A172 (cell line): ENCODE results near the gene RIPPLY3. TPM values are rescaled to one million over a fixed set of nuclear protein-coding genes. Genes with fewer than 3 reads are reported as not detected.
A peak's percentile ranks its signal among the peaks of the same experiment; 100 is the strongest.
"Not testable (repeated sequence)": the region's sequence is repeated elsewhere in the genome, so short reads cannot be mapped to it uniquely, and the experiment has no call there.

Experiments used
- DNase-seq: peaks from one replicate; pipeline ENCODE4 v3.0.0-alpha.2; 2015; ENCODE audit warnings: low spot score
- total RNA-seq: library from RNA; depleted of rRNA; stranded (reverse); fragments of >200 nt; shearing (Covaris generic); gene quantifications from 2 replicates; pipeline ENCODE4 v1.2.3, GENCODE V29; 2014

The RIPPLY3 gene
- total RNA-seq, 1 experiment from 2014 or later, result 0.43 TPM

DNA sequence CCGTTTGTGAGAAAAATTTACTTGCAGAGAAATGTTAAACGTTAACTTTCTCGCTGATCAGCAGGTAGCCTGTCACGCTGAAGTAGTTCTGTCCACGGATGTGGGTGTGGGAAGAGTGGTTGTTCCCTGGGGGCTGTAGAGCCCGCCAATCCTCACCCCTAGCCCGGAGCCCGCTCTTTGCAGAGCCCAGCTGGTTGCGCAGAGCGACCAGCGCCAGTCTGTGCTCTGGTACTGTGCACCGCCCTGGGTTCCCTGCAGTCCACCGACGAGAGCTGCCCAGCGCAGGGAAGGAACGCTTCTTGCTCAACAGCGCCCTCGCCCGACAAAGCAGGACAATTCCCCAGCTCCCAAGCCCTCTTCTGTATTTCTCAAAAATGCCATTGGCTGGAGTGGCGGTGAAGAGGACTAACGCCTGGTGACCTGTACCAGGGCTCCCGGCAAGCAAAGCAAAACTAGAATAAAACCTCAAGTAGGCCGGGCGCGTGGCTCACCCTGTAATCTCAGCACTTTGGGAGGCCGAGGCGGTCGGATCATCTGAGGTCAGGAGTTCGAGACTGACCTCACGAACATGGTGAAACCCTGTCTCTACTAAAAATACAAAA, 3.3 kb downstream of the RIPPLY3 start:
- DNase-seq, result peak; percentile 96

DNA sequence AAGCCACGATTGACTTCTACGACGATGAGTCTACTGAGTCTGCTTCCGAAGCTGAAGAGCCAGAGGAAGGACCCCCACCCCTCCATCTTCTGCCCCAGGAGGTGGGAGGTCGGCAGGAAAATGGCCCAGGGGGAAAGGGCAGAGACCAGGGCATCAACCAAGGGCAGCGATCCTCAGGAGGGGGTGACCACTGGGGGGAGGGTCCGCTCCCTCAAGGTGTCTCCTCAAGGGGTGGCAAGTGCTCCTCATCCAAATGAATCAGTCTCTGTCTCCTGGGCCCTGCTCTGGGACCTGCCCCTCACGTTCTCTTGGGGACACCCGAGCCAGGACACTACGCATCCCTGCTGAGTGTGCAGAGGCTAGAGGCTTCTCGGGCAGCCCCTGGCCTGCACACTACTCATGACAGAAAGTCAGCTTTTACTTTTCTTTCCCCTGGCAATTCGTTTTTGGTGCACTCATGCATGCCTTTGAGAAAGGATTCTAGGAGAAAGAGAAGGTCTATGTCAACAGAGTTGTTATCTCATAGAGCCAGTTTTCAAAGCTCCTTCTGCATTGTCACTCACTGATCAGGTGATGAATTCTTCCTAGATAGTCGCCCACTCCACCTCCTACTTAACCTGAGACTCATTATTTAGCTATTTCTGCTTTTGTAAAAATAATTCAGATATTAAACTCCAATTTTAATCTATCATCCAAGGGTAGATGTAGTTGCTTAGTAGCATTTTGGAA, 11.6 kb downstream of the RIPPLY3 start:
- no peak for DNase-seq

DNA sequence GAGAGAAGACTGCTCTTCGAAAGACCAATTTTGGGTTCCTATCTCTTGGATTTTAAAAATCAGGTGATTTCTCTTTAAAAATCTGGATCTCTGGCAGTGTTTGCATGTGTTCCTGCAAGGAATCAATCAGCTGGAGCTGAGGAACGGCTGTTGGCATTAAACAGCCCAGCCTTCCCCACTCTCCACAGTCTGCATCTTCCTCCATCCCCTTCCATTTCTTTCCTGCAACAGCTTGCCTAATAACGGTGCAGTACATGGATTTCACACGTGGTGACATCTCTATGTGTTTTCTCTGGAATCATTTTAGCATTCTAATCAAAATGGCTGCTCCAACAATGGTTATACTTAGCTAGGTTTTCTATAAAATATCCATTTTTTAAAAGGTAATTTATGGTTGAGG, 20.0 kb downstream of the RIPPLY3 start:
- DNase-seq, result no peak

DNA sequence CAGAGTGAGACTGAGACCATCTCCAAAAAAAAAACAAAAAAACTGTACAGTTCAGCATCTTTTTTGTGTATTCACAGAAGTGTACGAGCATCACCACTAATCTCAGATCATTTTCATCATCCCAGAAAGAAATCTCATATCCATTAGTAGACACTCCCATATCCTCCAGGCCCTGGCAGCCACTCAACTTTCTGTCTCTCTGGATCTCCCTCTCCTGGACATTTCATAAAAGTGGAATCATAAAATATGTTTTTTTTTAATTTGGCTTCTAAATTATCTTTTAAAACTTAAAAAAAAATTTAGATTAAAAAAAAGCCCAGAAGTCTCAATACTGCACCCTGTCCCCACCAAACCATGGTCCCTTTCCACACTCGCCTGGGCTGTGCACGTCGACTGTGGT, 22.1 kb downstream of the RIPPLY3 start:
- DNase-seq, result peak; percentile 14

DNA sequence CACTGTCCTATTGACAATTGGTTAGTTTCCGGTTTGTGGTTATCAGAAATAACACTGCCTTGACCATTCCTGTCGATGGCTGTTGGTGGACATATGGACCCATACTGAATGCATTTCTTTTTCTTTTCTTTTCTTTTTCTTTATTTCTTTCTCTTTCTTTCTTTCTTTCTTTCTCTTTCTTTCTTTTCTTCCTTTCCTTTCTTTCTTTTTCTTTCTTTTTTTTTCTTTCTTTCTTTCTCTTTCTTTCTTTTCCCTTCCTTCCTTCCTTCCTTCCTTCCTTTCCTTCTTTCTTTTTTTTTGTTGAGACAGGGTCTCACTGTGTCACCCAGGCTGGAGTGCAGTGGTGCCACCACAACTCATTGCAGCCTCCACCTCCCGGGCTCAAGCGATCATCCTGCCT, 24.4 kb downstream of the RIPPLY3 start:
- DNase-seq, result no peak

DNA sequence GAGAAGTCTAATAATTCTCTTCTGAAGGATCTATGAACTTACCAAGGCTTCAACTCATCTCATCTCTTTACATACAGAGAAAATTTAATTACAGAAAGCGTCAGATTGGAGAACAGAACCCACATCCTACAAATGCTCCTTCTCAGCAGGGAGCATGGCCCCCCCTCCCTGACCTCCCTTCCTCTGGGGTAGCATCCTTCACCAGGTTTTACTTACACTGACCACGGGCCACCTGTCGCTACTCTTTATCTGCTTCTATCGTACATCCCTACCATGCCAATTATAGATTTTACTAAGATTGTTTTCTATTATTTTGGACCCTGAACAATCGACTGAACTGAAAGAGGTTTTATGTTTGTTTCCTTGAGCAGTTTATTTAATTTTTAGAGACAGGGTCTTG, 25.8 kb downstream of the RIPPLY3 start:
- DNase-seq, result no peak

DNA sequence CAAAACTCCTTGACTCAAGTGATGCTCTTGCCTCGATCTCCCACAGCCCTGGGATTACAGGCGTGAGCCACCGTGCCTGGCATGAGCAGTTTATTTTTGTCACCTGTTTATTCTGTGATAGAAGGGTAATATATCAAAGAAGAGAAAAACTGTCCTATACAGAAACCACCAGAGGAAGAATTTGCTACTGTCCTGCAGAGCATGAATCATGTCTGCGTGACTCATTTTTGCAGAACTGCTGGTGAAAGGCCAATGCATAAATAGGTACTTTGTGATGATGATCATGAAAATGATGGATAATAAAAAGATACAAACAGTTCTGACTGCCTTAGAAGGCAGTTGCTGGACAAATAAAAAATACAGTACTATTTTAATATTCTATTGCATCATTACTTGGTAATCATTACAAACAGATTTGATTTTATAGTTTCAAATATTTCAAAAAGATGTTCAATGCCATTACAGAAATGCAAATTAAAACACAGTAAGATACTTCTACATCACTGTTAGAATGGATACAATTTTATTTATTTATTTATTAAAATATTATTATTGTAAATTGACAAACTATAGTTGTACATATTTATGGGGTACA, 26.5 kb downstream of the RIPPLY3 start:
- peak; percentile 79 for DNase-seq

DNA sequence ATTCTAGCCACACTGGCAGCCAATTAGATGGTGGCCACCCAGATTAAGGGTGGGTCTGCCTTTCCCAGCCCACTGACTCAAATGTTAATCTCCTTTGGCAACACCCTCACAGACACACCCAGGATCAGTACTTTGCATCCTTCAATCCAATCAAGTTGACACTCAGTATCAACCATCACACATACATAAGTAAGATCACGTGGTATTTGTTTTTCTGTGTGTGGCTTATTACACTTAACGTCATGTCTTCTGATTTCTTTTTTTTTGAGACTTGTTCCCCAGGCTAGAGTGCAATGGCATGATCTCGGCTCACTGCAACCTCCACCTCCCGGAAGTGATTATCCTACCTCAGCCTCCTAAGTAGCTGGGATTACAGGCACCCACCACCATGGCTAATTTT, 27.9 kb downstream of the RIPPLY3 start:
- not testable (repeated sequence) for DNase-seq

DNA sequence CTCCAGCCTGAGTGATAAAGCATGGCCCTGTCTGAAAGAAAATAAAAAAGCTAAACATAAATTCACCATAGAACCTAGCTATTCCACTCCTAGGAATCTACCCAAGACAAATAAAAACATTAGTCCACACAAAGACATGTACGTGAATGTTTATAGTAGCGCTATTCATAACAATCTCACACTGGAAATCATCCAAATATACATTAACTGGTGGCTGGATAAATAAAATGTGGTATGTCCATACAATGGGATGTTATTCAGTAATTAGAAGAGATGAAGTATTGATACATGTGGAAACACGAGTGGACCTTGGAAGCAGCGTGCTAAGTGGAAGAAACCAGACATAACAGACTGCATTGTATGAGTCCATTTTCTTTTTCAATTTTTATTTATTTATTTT, 29.7 kb downstream of the RIPPLY3 start:
- no peak for DNase-seq

DNA sequence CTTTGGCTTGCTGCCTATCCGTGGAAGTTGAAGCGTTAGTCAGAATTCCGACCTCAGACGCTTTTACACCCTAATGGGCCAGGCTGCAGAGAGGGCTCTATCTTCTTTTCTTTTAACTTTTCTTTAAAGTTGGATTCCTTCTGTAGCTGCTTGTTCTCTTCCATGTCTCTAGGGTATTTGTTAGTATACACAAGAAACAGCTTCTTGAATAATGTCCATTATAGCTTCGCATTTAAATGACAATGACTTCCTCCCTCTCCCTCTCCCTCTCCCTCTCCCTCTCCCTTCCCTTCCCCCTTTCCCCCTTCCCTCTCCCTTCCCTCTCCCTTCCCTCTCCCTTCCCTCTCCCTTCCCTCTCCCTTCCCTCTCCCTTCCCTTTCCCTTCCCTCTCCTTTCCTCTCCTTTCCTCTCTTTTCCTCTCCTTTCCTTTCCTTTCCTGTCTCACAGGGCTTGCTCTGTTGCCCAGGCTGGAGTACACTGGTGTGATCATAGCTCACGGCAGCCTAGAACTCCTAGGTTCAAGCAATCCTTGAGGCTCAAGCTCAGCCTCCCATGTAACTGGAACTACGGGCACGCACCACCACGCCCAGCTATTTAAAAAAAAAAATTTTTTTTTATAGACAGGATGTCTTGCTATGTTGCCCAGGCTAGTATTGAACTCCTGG, 33.0 kb downstream of the RIPPLY3 start:
- DNase-seq, result no peak

DNA sequence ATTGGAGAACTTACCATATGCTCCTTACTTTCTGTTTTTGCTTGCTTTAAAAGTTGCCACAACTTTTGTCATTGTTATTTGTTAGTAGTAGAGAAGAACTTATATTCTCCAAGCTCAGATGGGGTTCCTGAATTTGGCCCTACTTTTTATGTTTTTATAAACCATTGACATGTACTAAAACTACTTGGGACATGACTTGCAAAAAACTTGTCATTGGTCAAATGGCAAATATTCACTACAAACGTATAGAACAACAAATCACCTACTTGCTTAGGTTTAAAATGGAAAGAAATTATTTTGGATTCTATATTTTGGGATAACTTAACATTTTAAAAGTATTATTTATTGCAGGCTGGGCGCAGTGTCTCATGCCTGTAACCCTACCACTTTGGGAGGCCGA, 33.7 kb downstream of the RIPPLY3 start:
- DNase-seq, result no peak

DNA sequence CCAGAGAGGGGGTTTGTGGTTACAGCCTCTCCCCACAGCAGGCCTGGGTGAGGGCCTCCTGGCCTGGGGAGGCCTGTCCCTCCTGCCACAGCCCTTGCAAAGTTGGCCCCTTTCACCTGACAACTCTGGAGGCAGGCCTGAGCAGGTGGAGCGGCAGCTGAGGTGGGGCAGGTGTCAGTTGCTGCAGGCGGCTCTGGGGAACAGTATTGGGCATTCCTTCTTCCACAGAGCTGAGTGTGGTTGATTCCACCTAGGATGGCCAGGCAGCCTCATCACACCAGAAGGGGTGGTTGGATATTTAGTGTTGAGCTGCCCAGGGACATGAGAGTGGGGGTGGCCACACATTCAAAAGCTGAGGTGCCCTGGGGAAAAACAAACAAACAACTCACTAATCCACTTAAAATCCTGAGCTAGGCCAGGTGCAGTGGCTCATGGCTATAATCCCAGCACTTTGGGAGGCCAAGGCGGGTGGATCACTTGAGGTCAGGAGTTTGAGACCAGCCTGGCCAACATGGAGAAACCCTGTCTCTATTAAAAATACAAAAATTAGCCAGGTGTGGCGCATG, 35.3 kb downstream of the RIPPLY3 start:
- no peak for DNase-seq

DNA sequence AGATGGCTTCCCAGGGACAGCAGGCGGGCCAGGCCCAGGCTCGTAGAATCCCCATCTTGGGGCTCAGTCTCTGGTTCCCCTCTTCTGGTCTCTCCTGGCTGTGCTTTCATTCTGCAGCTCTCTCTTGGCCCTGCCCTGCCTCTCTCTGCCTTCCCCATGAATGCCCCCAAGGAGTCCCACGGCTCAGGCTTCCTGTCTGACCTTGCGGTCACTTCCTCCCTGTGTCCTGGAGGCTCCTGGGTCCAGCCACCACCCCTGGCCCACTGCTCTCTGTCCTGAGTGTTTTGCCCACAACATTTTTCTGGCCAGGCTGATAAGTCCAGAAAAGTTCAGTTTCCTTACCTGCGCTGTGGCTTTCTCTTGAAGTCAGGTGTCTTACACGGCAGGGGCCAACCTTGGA, 37.3 kb downstream of the RIPPLY3 start:
- no peak for DNase-seq

DNA sequence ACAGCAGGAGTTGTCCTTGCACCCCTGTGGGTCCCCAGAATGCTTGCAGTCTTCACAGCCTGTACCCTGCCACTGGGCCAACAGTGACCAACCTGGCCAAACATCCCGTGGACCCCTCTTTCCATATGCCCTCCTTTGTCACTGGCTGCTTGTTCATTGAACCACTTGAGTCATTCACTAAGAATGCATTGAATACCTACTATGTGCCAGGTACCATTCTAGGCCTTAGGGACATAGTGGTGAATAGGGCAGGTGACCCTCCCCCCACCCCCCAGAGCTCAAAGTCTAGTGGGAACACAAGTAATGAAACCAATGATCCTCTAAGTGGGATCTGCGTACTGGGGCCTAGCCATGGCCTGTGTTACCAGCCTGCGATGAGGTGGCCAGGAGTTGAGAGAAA, 38.1 kb downstream of the RIPPLY3 start:
- DNase-seq, result no peak

DNA sequence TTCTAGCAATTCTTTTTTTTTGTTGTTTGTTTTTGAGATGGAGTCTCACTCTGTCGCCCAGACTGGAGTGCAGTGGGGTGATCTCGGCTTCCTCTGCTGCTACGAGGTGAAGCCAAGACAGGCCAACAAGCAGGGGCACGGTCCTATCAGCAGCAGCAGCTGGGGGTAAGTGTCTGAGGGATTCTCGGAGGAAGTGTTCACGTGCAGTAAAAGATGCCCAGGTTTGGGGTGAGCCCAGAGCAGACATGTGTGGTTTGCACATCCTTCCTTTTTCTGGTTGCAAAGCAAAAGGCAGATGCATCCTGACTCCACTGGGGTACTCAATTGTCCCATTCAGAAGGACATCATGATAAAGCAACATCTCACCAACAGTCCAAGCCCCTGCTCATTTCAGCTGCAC, 38.6 kb downstream of the RIPPLY3 start:
- DNase-seq, result no peak

DNA sequence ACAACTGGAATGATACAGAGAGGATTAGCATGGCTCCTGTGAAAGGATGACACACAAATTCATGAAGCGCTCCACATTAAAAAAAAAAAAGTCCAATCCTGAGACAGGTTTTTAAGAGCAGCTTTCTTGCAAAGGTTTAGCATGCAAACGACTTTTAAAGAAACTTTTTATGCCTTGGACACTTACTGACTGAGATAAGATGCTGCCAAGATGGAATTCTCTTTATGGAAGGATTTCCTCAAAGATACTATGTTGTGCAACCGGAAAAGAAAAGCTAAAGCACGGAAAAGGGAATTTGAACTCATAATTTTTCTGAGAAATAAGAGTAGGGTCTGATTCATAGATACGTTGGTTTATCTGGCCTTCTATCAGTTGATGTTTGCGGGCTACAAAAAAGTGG, 39.1 kb downstream of the RIPPLY3 start:
- no peak for DNase-seq

DNA sequence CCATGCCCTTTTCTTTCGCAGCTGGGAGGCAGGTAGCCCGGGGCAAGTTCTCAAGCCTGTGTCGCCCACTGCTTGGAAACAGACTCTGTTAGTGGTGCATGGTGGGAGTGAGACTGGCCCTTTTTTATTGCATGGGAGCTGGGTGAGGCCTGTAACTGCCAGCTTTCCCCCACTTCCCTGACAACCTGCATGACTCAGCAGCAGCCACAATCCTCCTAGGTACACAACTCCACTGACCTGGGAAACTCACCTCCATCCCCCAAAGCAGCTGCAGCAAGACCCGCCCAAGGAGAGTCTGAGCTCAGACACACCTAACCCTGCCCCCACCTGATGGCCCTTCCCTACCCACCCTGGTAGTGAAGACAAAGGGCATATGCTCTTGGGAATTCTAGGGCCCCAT, 40.6 kb downstream of the RIPPLY3 start:
- no peak for DNase-seq

DNA sequence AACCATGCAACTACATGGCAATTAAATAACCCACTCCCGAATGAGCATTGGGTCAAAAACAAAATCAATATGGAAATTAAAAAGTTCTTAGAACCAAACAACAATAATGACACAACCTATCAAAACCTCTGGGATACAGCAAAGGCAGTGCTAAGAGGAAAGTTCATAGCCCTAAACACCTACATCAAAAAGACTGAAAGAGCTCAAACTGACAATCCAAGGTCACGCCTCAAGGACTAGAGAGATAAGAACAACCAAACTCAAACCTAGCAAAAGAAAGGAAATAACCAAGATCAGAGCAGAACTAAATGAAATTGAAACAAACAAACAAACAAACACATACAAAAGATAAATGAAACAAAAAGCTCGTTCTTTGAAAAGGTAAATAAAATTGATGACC, 43.2 kb downstream of the RIPPLY3 start:
- DNase-seq, result not testable (repeated sequence)

DNA sequence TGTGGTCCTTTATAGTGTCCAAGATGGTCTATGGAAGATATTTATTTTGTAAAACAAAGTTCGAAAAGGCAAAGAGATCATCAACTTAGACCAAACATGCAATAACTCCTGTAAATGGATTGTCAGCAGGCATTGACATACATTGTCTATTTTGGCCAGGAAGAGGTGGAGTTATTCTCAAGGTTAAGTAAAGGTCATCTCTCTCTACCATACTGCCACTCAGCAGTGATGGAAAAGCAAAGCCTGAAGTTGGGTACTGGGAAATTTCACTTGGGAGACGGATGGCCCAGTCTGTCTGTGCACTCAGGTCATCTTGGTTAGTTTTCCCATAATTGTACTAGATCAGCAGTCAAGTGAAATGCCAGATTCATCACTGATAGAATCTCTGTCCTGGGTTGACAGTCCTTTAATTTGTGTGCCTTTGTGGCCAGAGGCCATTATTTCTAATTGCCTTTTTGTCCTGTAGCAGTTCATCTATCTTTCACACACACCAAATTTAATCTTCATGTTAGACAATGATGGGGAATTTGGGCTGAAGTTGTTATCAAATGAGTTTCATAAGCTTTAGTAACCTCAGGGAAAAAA, 48.9 kb downstream of the RIPPLY3 start:
- no peak for DNase-seq

DNA sequence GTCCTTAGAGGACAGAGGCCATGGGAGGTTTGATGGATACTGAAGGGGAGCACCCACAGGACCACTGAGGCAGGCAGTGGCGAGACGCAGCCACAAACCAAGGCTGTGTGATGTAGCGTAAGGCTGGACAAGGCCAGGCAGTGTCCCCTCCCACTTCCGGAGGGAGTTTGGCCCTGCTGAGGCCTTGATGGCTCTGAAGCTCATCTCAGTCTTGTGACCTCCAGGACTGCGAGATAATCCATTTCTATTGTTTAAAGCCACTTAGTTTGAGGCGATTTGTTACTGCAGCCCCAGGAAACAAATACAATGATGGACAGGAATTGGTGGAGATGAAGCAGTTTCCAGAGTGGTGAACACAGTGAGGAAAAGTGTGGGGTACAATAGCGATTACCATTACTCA, 51.1 kb downstream of the RIPPLY3 start:
- no peak for DNase-seq

DNA sequence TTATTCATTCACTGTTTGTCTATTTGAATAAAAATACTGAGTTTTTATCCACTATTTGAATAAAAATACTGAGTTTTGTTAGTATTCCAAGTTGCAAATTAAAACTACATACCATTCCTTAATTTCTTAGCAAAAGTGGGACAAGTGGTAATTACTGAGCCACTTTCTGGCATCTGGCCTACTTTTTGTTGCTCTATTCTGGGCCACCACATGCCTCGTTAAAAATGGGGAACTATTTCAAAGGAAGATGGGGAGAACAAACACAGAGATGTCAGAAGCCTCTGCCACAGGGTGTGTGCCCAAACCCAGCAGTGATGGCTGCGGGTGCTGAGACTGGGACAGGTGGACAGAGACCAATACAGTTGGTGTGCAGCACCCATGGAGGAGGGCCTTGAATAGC, 51.8 kb downstream of the RIPPLY3 start:
- DNase-seq, result no peak

DNA sequence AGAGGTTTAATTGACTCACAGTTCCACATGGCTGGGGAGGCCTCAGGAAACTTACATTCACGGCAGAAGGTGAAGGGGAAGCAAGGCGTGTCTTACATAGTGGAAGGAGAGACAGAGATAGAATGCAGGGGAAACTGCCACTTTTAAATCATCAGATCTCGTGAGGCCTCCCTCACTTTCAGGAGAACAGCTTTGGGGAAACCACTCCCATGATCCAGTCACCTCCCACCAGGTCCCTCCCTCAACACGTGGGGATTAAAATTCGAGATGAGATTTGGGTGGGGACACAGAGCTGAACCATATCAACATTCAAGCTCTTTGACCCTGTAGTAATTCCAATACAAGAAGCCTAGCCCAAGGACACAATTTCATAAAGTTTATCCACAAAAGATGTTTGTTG, 52.7 kb downstream of the RIPPLY3 start:
- no peak for DNase-seq
